ENCODE measurements around the gene CLIC3.

The CLIC3 gene

DNA sequence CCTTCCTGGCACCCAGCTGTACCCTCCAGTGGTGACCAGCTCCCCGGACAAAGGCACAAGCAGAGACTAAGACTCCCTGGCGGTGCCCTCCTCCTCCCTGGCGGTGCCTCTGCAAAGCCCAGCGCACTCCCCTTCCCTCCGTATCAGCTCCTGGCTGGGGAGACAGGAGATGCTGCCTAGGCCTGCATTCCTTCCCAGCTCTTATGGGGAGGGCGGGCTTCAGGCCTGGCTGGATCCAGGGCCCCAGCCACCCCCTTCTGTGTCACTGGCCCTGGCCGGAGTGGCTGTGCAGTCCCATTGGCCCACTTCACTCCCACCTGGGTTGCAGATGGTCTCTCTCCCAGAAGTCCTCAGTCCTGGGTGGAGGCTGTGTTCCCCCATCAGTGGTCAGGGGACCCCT is 37.9 kb downstream of the CLIC3 start:
- DNase-seq (ENCODE audit: insufficient read length) (no peak), FAIRE-seq (no peak)
- TF ChIP-seq POLR2AphosphoS5 (IDR thresholded peaks at IDR 0.05; ENCODE audit: low read depth, low read length) (no peak), POLR2A (IDR thresholded peaks at IDR 0.05; ENCODE audit: low read depth, low read length) (no peak), TAF1 (IDR thresholded peaks at IDR 0.05; ENCODE audit: borderline replicate concordance, low read depth, low read length) (no peak)

DNA sequence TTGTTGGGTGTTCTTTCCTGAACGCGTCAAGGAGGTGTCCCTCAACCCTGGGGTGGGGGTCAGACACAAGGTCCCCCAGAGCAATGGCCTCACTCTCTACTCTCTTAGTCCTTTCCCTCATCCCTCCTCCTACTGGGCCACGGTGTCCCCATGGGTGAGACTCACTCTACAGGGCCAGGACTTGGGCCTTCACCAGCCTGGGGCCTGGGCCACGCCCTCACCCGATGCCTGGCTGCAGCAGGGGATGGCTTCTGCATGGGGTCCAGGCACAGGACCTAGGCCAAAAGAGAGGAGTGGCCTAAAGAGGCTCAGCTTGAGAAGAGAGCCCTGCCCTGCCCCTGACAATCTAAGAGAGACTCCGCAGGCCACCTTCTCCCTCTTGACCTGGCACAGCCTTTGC is 38.5 kb downstream of the CLIC3 start:
- FAIRE-seq (no peak), DNase-seq (ENCODE audit: insufficient read length) (no peak)
- TF ChIP-seq TAF1 (IDR thresholded peaks at IDR 0.05; ENCODE audit: borderline replicate concordance, low read depth, low read length) (no peak), POLR2AphosphoS5 (IDR thresholded peaks at IDR 0.05; ENCODE audit: low read depth, low read length) (no peak), POLR2A (IDR thresholded peaks at IDR 0.05; ENCODE audit: low read depth, low read length) (no peak)

DNA sequence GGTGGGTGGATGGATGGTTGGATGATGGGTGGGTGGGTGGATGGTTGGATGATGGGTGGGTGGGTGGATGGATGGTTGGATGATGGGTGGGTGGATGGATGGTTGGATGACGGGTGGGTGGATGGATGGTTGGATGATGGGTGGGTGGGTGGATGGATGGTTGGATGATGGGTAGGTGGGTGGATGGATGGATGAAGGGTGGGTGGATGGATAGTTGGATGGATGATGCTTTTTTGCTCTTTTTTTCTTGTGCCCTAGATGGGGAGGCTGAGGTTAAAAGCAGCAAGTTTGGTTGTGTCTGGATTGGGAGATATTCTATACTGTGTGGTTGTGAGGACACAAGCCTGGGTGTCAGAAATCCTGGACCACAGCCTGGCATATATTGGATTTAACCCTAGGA is 38.9 kb downstream of the CLIC3 start:
- no peak for DNase-seq (ENCODE audit: insufficient read length)
- FAIRE-seq = no peak
- TF ChIP-seq TAF1 (IDR thresholded peaks at IDR 0.05; ENCODE audit: borderline replicate concordance, low read depth, low read length) = no peak
- TF ChIP-seq POLR2AphosphoS5 (IDR thresholded peaks at IDR 0.05; ENCODE audit: low read depth, low read length) = no peak
- no peak for TF ChIP-seq POLR2A (IDR thresholded peaks at IDR 0.05; ENCODE audit: low read depth, low read length)

DNA sequence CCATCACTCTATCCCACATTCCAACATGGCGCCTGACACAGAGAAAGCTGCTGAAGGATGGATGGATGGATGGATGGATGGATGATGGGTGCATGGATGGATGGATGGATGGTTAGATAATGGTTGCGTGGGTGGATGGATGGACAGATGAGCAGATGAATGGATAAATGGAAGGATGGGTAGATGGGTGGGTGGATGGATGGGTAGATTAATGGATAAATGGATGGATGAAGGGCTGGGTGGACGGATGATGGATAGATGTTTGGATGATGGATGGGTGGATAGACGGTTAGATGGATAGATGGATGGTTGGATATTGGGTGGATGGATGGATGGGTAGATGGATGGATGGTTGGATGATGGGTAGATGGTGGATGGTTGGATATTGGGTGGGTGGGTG is 39.8 kb downstream of the CLIC3 start:
- no peak for TF ChIP-seq POLR2AphosphoS5 (IDR thresholded peaks at IDR 0.05; ENCODE audit: low read depth, low read length)
- TF ChIP-seq POLR2A (IDR thresholded peaks at IDR 0.05; ENCODE audit: low read depth, low read length) = no peak
- TF ChIP-seq TAF1 (IDR thresholded peaks at IDR 0.05; ENCODE audit: borderline replicate concordance, low read depth, low read length) = no peak
- FAIRE-seq (no peak), DNase-seq (ENCODE audit: insufficient read length) (no peak)

DNA sequence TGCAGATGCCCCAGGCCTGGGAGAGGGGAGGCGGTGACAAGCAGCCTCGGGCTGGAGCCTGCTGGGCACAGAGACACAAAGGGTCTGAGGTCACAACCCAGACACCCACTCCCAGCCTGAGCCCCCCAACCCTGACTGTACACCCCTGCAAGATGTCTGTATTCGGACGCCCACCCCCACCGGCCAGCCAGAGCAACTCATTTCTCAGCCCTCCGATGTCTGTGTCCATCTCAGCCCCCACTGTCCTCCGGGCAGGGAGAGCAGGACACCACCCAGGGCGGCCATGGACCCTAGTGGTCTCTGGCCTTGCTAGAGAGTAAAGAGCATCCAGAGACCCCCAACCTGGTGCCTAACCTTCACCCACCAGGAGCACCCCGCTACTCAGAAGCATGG is 40.4 kb downstream of the CLIC3 start:
- FAIRE-seq (no peak), DNase-seq (ENCODE audit: insufficient read length) (no peak)
- TF ChIP-seq TAF1 (IDR thresholded peaks at IDR 0.05; ENCODE audit: borderline replicate concordance, low read depth, low read length) (no peak), POLR2AphosphoS5 (IDR thresholded peaks at IDR 0.05; ENCODE audit: low read depth, low read length) (no peak), POLR2A (IDR thresholded peaks at IDR 0.05; ENCODE audit: low read depth, low read length) (no peak)

DNA sequence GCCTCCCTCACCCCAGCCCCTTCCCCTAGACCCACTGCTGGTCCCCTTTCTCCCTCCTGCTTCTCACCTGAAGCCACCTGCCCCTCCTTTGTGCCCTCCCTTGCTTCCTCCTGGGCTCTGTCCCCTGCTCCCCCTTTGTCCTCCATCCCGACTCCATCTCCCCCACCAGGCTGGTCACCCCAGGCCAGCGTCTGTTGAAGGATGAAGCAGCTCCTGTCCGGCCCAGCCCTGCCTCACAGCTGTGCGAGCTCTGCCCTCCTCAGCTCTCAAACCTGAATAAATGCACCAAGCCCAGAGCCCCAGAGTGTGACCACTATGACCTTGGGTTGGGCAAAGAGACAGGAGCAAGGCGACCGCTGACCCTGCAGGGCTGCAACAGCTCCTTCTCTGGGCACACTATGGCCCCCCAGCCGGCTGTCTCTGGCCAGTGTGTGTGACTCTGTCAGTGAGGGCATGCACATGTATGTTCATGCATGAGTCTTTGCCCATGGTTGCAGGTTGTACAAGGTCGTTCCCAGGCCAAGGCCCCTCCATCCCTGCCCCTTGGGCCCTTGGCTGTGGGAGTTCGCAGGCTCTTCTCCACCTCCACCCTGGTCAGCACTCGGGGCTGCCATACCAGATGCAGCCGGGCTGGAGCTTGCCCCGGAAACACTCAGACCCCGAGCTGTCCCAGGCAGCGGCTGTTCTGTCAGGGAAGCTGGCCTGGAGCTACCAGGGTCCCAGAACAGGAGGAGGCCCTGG is 41.0 kb downstream of the CLIC3 start:
- no peak for DNase-seq (ENCODE audit: insufficient read length)
- TF ChIP-seq POLR2AphosphoS5 (IDR thresholded peaks at IDR 0.05; ENCODE audit: low read depth, low read length) = no peak
- TF ChIP-seq TAF1 (IDR thresholded peaks at IDR 0.05; ENCODE audit: borderline replicate concordance, low read depth, low read length) = no peak
- TF ChIP-seq POLR2A (IDR thresholded peaks at IDR 0.05; ENCODE audit: low read depth, low read length) = no peak
- FAIRE-seq = no peak

DNA sequence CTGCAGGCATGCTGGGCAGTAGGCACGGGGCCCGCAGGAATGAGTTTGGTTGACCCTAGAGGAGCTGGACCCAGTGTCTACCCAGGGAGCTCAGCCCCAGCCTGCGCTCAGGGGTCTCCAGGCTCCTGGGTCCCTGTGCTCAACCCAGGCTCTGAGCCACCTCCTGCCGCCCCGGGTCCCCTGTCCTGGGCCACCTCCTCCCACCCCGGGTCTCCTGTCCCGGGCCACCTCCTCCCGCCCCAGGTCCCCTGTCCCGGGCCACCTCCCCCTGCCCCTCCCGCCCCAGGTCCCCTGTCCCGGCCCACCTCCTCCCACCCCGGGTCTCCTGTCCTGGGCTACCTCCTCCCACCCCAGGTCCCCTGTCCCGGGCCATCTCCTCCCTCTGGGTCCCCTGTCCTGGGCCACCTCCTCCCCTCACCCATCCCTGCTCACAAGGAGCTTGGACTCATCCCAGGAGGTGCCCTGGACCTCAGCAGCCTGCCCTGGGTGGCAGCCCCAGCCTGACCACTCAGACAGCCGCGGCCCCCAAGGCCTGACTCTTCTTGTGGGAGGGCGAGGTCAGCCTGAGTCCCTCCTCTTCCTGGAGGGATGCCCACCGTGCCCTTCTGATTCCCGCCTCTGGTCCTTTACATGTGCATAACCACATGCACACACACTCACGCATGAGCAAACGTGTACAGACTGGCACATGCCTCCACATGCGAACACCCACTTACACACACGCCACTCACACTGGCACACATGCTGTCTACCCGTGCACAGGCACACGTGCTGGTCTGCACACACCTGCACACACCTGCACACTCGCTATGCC is 41.9 kb downstream of the CLIC3 start:
- DNase-seq (ENCODE audit: insufficient read length) = no peak
- TF ChIP-seq TAF1 (IDR thresholded peaks at IDR 0.05; ENCODE audit: borderline replicate concordance, low read depth, low read length) (no peak), POLR2AphosphoS5 (IDR thresholded peaks at IDR 0.05; ENCODE audit: low read depth, low read length) (no peak), POLR2A (IDR thresholded peaks at IDR 0.05; ENCODE audit: low read depth, low read length) (no peak)
- no peak for FAIRE-seq

DNA sequence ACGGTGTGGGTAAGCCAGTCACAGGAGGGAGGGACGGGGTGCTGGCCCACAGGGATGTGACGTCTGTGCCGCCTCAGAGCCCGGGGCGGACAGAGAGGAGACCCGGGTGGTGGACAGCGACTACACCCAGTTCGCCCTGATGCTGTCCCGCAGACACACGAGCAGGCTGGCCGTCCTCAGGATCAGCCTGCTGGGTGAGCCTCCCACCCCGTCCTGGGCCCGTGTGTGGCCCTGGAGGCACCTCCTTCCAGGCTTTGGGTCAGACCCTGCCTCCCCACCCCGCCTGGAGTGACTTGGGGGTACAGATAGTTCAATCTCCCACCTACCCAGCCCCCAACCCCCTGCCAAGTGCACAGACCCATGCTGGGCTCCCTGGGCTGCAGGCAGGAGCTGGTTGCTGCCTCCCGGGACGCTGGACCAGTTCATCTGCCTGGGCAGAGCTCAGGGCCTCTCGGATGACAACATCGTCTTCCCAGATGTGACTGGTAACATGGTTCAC is 42.5 kb downstream of the CLIC3 start:
- no peak for TF ChIP-seq POLR2A (IDR thresholded peaks at IDR 0.05; ENCODE audit: low read depth, low read length)
- no peak for TF ChIP-seq TAF1 (IDR thresholded peaks at IDR 0.05; ENCODE audit: borderline replicate concordance, low read depth, low read length)
- DNase-seq (ENCODE audit: insufficient read length) (no peak), FAIRE-seq (no peak)

DNA sequence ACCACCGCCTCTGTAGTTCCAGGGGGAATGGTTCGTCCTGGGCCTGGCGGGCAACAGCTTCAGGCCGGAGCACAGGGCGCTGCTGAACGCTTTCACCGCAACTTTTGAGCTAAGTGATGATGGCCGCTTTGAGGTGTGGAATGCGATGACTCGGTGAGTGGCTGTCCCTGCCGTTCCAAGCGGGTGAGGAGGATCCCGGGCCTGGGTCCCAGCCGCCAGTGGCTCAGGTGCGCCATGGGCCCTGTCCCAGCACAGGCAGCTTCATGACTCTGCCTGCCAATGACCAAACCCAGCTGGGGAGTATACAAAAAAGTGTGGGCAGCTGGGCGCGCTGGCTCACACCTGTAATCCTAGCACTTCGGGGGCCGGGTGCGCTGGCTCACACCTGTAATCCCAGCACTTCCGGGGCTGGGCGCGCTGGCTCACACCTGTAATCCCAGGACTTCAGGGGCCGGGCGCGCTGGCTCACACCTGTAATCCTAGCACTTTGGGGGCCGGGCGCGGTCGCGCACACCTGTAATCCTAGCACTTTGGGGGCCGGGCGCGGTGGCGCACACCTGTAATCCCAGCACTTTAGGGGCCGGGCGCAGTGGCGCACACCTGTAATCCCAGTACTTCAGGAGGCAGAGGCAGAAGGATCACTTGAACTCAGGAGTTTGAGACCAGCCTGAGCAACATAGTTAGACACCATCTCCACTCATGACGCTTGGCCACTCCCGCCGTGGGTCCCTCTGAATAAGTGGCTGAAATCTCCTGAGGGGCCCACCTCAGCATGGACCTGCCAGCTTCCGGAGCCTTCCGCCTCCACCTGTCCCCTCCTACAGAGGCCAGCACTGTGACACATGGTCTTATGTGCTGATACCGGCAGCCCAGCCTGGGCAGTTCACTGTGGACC is 43.2 kb downstream of the CLIC3 start:
- no peak for FAIRE-seq
- TF ChIP-seq POLR2AphosphoS5 (IDR thresholded peaks at IDR 0.05; ENCODE audit: low read depth, low read length) (no peak), POLR2A (IDR thresholded peaks at IDR 0.05; ENCODE audit: low read depth, low read length) (no peak)
- DNase-seq (ENCODE audit: insufficient read length) = no peak

DNA sequence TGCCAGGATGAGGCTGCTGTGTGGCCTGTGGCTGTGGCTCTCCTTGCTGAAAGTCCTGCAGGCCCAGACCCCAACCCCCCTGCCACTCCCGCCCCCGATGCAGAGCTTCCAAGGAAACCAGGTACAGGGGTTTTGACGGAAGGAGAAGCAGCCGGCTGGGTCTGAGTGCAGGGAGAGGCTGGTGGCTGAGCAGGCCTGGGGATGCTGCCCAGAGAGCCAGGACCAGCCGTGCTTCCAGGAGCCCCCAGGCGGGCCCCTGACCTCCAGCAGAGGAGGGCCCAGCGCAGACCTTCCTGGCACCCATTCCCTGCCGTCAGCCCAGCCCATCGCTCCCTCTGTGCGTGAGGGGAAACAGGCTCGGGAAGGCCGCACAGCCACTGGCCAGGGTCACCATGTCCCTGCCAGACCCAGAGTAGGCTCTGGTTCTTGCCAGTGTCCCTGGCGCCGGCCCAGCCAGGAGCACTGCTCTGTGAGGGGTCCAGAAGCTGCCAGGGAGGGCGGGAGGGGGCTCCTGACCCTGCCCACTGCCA is 44.0 kb downstream of the CLIC3 start:
- DNase-seq (ENCODE audit: insufficient read length) = no peak
- no peak for FAIRE-seq
- TF ChIP-seq TAF1 (IDR thresholded peaks at IDR 0.05; ENCODE audit: borderline replicate concordance, low read depth, low read length) (no peak), POLR2AphosphoS5 (IDR thresholded peaks at IDR 0.05; ENCODE audit: low read depth, low read length) (no peak), POLR2A (IDR thresholded peaks at IDR 0.05; ENCODE audit: low read depth, low read length) (no peak)
